GM13976 (cell line): ENCODE results near the gene POLDIP3.

Experiments
- DNase-seq: peaks from one replicate; pipeline ENCODE4 v3.0.0; 2012; ENCODE audit warnings: low spot score
- CTCF ChIP-seq: IDR thresholded peaks from 2 replicates; pipeline ENCODE4 v1.5.1; 2012; ENCODE audit warnings: borderline replicate concordance, mild to moderate bottlenecking; ENCODE audit not compliant: insufficient read depth; ENCODE audit errors: extremely low read depth, missing control alignments, control extremely low read depth
- in situ Hi-C: fragments of 300-500 bp; cut with MboI; formaldehyde crosslinking; loops from one replicate; pipeline ENCODE4 v1.12.0; 2022; ENCODE audit warnings: low sequenced_read_pairs, mixed read lengths, inconsistent platforms; ENCODE audit not compliant: unreplicated experiment

The POLDIP3 gene

GRCh38 chr22:42653999-42654398, 39.3 kb upstream of the POLDIP3 start:
- in situ Hi-C loops, result loop anchor here (25.0 kb wide), 1 partner anchor 383 kb away; no protein-coding TSS in a partner anchor

GRCh38 chr22:42651134-42651533, 36.5 kb upstream of the POLDIP3 start:
- TF ChIP-seq CTCF, result no peak
- in situ Hi-C loops, result loop anchor here (25.0 kb wide), 1 partner anchor 386 kb away; no protein-coding TSS in a partner anchor
- DNase-seq, result no peak

More at GRCh38 chr22:42653999-42654398, 39.3 kb upstream of the POLDIP3 start:
- TF ChIP-seq CTCF, result no peak
- no peak for DNase-seq

- DNase-seq, result peak; percentile 97
- TF ChIP-seq CTCF, result no peak
- in situ Hi-C loops, result loop anchor here (25.0 kb wide), 1 partner anchor 388 kb away; no protein-coding TSS in a partner anchor
Measured at GRCh38 chr22:42649246-42650099, 34.8 kb upstream of the POLDIP3 start, which contains the start of gene CYB5R3. Gene CYB5R3, minus strand, starts transcription at chr22:42649392. Its CDS starts 77 bp downstream, at chr22:42649315.

- in situ Hi-C loops, result no loop called here
- TF ChIP-seq CTCF, result no peak
- DNase-seq, result peak; percentile 75
Measured at GRCh38 chr22:42648368-42649245, 33.9 kb upstream of the POLDIP3 start.

GRCh38 chr22:42648017-42648367, 33.3 kb upstream of the POLDIP3 start:
- no peak for DNase-seq
- TF ChIP-seq CTCF, result no peak
- in situ Hi-C loops, result no loop called here

GRCh38 chr22:42646569-42647525, 32.2 kb upstream of the POLDIP3 start:
- TF ChIP-seq CTCF, result no peak
- no peak for DNase-seq
- in situ Hi-C loops, result no loop called here
